Uterus (tissue), 4 donors: Measurements from ENCODE around the gene GABRB3. TPM values are rescaled to one million over a fixed set of nuclear protein-coding genes. Genes with fewer than 3 reads are reported as not detected.

ENCODE experiments used
- DNase-seq, 2 donors: peaks; one replicate each; pipeline ENCODE4 v3.0.0-alpha.2; 2019 to 2020
- H3K27ac ChIP-seq, 2 donors: fragments of 200-600 bp; sonication (generic); 1 replicate in 1 of 2; 2 replicates in 1 of 2; pipeline ENCODE4 v1.5.1; 2016 to 2018
- H3K27me3 ChIP-seq, 2 donors: fragments of 200-600 bp; sonication (generic); one replicate each; pipeline ENCODE4 v1.5.1; 2018 to 2019; ENCODE audit warnings: control low read depth in 1 of 2
- H3K36me3 ChIP-seq, 2 donors: fragments of 200-600 bp; sonication (generic); one replicate each; pipeline ENCODE4 v1.5.1; 2019; ENCODE audit warnings: control low read depth in 1 of 2
- H3K4me1 ChIP-seq, 2 donors: fragments of 200-600 bp; sonication (generic); one replicate each; pipeline ENCODE4 v1.5.1; 2018 to 2019; ENCODE audit warnings: control low read depth in 1 of 2
- H3K4me3 ChIP-seq, 2 donors: fragments of 200-600 bp; sonication (generic); 1 replicate in 1 of 2; 2 replicates in 1 of 2; pipeline ENCODE4 v1.5.1; 2018 to 2019; ENCODE audit warnings: mild to moderate bottlenecking in 1 of 2
- H3K9me3 ChIP-seq, 2 donors: fragments of 200-600 bp; sonication (generic); one replicate each; pipeline ENCODE4 v1.5.1; 2019; ENCODE audit warnings: control low read depth in 1 of 2
- POLR2A ChIP-seq, 2 donors: fragments of 450-650 bp; IDR thresholded peaks; one replicate each; pipeline ENCODE4 v1.6.1; 2016; ENCODE audit warnings: antibody characterized with exemption in 2 of 2, mild to moderate bottlenecking in 1 of 2, moderate library complexity in 1 of 2
- intact Hi-C: fragments of 100-400 bp; cut with DNase I; formaldehyde crosslinking; loops from one replicate; pipeline ENCODE4 v1.15.1; 2023; ENCODE audit warnings: low total_unique reads
- total RNA-seq, 4 donors: library from RNA; depleted of rRNA in 3 of 4; stranded (reverse); fragments of >200 nt in 3 of 4; gene quantifications; one replicate each; pipeline versions ENCODE4 v1.1.0 to v1.2.4, GENCODE V29; 2014 to 2023
- TF ChIP-seq, protein P1 (sequence below), 4 experiments: fragments of 200-600 bp in 2 of 4; fragments of 450-650 bp in 2 of 4; sonication (generic) in 2 of 4; IDR thresholded peaks; one replicate each; pipeline ENCODE4 v1.5.1; 2016 to 2019; ENCODE audit warnings: antibody characterized with exemption in 4 of 4, mild to moderate bottlenecking in 2 of 4, moderate library complexity in 1 of 4
- donor health status: DM: yes; HTN: yes; CAD: no.

Gene GABRB3
- total RNA-seq, 4 donors from 2014 or later = 1.7 to 6.2 (median 1.8) TPM; not detected in 1

DNA sequence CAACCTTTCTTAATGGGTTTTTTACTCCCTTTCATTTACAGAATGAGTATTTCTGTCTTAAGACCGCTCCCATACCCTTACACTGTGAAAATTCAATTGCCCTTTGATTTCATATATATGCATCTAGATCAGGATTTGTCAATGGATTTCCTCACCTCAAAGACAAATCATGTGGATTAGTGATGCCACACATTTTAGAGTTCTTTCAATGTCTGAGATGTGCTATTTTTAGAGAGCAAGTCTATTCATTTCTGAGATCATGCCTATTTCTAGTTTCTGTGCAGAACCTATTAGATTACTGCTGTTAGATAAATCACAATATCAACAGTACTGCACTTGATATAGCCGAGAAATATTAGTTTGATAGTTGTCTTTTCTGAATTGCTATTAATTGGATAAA lies 137.3 kb downstream of the GABRB3 start:
- TF ChIP-seq, protein P1, sequence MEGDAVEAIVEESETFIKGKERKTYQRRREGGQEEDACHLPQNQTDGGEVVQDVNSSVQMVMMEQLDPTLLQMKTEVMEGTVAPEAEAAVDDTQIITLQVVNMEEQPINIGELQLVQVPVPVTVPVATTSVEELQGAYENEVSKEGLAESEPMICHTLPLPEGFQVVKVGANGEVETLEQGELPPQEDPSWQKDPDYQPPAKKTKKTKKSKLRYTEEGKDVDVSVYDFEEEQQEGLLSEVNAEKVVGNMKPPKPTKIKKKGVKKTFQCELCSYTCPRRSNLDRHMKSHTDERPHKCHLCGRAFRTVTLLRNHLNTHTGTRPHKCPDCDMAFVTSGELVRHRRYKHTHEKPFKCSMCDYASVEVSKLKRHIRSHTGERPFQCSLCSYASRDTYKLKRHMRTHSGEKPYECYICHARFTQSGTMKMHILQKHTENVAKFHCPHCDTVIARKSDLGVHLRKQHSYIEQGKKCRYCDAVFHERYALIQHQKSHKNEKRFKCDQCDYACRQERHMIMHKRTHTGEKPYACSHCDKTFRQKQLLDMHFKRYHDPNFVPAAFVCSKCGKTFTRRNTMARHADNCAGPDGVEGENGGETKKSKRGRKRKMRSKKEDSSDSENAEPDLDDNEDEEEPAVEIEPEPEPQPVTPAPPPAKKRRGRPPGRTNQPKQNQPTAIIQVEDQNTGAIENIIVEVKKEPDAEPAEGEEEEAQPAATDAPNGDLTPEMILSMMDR (IDR thresholded peaks at IDR 0.05) = no peak
- TF ChIP-seq POLR2A (IDR thresholded peaks at IDR 0.05) = no peak
- DNase-seq = no peak
- Histone ChIP-seq H3K27me3 (no peaks in the 10 kb centered on the region), H3K4me3 (no peak overlapping the region), H3K36me3 (no peaks in the 10 kb centered on the region), H3K9me3 (no peaks in the 10 kb centered on the region), H3K4me1 (no peaks in the 10 kb centered on the region), H3K27ac (no peak overlapping the region)
- intact Hi-C loops = no loop called here

GRCh38 chr15:26635105-26635504 lies 137.8 kb downstream of the GABRB3 start:
- no peak overlapping the region for H3K4me3 ChIP-seq
- no peak for DNase-seq
- TF ChIP-seq, protein P1 (IDR thresholded peaks at IDR 0.05) = no peak
- no peak for TF ChIP-seq POLR2A (IDR thresholded peaks at IDR 0.05)
- no peaks in the 10 kb centered on the region for H3K36me3 ChIP-seq
- no peak overlapping the region for H3K27ac ChIP-seq
- intact Hi-C loops = no loop called here
- H3K27me3 ChIP-seq = no peaks in the 10 kb centered on the region
- H3K4me1 ChIP-seq = no peaks in the 10 kb centered on the region
- no peaks in the 10 kb centered on the region for H3K9me3 ChIP-seq

DNA sequence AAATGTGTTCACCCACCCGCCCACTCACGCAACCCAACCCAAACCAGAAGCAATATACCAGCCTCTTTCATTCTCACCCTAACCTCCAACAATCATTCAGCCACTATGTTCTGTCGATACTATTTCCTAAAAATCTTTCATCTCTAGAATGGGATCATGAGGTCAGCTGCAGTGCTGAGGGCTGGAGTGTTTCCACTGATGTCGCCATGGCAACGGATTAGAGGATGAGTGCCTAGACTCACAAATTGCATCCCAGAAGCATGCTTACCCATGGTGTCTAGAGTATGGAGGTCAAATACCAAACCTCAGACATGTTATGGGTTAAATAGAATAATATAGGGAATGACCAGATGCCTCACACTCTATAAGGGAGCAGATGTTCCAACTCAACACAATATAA lies 138.5 kb downstream of the GABRB3 start:
- no peaks in the 10 kb centered on the region for H3K27me3 ChIP-seq
- TF ChIP-seq, protein P1 (IDR thresholded peaks at IDR 0.05) = no peak
- no peak for TF ChIP-seq POLR2A (IDR thresholded peaks at IDR 0.05)
- H3K36me3 ChIP-seq = no peaks in the 10 kb centered on the region
- DNase-seq = no peak
- no peak overlapping the region for H3K27ac ChIP-seq
- no peak overlapping the region for H3K4me3 ChIP-seq
- H3K9me3 ChIP-seq = no peaks in the 10 kb centered on the region
- intact Hi-C loops = no loop called here
- no peaks in the 10 kb centered on the region for H3K4me1 ChIP-seq

- Histone ChIP-seq H3K36me3 (no peaks in the 10 kb centered on the region), H3K4me1 (no peaks in the 10 kb centered on the region), H3K4me3 (no peak overlapping the region), H3K27me3 (no peaks in the 10 kb centered on the region), H3K9me3 (no peaks in the 10 kb centered on the region), H3K27ac (no peak overlapping the region)
- TF ChIP-seq, protein P1 (IDR thresholded peaks at IDR 0.05) = no peak
- no peak for TF ChIP-seq POLR2A (IDR thresholded peaks at IDR 0.05)
- DNase-seq = no peak
- intact Hi-C loops = no loop called here
Observed at GRCh38 chr15:26632500-26632899, 140.4 kb downstream of the GABRB3 start.

DNA sequence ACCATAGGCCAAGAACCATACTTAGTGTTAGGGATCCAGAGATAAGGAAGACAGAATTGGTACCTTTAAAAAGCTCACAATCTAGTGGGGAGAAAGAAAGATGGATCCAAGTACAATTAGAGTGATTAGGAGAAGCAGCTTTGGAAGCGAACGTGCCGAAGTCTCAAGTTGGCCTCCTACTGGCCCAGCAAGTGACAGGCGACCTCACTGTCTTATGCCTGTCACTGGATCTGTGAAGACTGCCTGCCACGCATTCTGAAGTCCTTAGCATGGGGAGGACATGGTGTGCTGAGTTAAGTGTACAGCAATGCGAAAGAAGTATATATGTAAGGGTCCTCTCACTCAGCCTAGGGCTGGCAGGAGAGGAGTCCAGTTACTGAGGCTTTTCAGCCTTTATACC lies 141.0 kb downstream of the GABRB3 start:
- Histone ChIP-seq H3K27me3 (no peaks in the 10 kb centered on the region), H3K4me3 (no peak overlapping the region), H3K4me1 (no peaks in the 10 kb centered on the region), H3K27ac (no peak overlapping the region), H3K36me3 (no peaks in the 10 kb centered on the region), H3K9me3 (no peaks in the 10 kb centered on the region)
- DNase-seq = no peak
- intact Hi-C loops = no loop called here
- no peak for TF ChIP-seq POLR2A (IDR thresholded peaks at IDR 0.05)
- TF ChIP-seq, protein P1 (IDR thresholded peaks at IDR 0.05) = no peak
